Bronchial epithelial cell (primary cell): Measurements from ENCODE around the gene PAQR4. TPM values are rescaled to one million over a fixed set of nuclear protein-coding genes. Genes with fewer than 3 reads are reported as not detected.

Experiments used
- DNase-seq: peaks from one replicate; pipeline ENCODE4 v3.0.0-alpha.2; 2010; ENCODE audit warnings: low read depth
- FAIRE-seq: peaks from 2 replicates; lab custom pipeline; 2011; peaks lifted over from hg19 to GRCh38; lab: Jason Lieb, UNC
- H3K27me3 ChIP-seq: 2 replicates; pipeline ENCODE4 v1.5.1; 2011; ENCODE audit warnings: low read length; ENCODE audit not compliant: control insufficient read depth, insufficient read depth
- H3K36me3 ChIP-seq: 2 replicates; pipeline ENCODE4 v1.5.1; 2011; ENCODE audit warnings: low read length; ENCODE audit not compliant: control insufficient read depth, insufficient read depth
- H3K4me3 ChIP-seq: 2 replicates; pipeline ENCODE4 v1.5.1; 2011; ENCODE audit warnings: mild to moderate bottlenecking, low read depth, low read length, control low read depth
- CTCF ChIP-seq: IDR thresholded peaks from 2 replicates; pipeline ENCODE4 v1.5.1; 2011; ENCODE audit warnings: mild to moderate bottlenecking, moderate library complexity, low read length, control low read depth, inconsistent platforms; ENCODE audit not compliant: insufficient read depth, severe bottlenecking
- total RNA-seq: library from RNA; depleted of rRNA; stranded (reverse); fragments of >200 nt; gene quantifications from 2 replicates; pipeline ENCODE4 v1.2.1, GENCODE V29; 2014

The PAQR4 gene
- total RNA-seq, 1 donor from 2014 or later = 5.3 TPM

GRCh38 chr16:2979669-2980226, 10.6 kb downstream of the PAQR4 start:
- DNase-seq = no peak
- TF ChIP-seq CTCF = no peak
- H3K27me3 ChIP-seq = no peaks in the 10 kb centered on the region
- no peak for FAIRE-seq
- peak overlapping the region; percentile 65 for H3K4me3 ChIP-seq
- no peaks in the 10 kb centered on the region for H3K36me3 ChIP-seq

DNA sequence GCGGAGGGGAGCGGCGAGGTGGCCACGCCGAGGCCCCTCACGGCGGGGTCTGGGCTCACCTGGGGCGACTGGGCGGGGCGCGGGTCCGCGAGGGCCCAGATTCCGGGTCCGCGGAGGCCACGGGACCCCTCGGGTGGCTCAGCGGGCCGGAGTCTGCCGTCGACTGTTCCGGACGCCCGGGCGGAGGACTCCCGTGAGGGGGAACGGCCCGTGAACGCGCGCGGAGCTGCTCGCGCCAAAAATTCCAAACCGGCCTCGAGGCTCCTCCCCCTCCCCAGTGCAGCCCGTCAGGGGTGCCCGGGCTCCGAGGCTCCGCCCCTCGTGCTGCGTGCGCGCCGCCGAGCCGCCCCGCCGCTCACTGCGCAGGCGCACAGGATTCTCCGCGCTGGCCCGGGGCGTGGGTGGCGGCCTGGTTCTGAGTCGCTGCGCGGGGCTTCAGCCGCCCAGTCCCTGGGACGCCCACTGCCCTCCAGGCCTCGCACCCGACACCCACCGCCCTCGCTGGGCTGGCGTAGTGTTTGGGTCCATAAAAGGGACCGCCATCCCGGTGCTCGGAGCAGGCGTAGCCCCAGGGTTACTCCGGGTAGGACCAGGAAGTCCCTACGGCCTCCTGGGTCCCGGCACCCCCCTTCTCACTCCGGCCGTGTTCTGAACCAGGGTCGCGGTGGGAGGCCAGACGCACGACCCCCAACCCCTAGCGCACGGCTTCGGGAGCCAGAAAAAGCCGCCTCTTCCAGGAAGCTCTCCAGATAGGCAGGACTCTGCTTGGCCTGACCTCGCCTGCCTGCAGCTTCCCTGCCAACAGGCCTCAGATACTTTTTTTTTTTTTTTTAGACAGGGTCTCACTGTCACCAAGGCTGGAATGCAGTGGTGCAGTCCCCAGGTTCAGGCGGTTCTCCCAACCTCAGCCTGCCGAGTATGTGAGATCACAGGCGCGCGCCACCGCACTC, 11.4 kb downstream of the PAQR4 start, which contains the start of gene PKMYT1:
PKMYT1 (minus strand) TSS at position 220 of the 950 bp plus-strand sequence. CDS start 789 bp downstream, outside the sequence.
- FAIRE-seq (no peak), DNase-seq (peak; percentile 66)
- Histone ChIP-seq H3K4me3 (peak within 1 kb of the TSS; percentile 65), H3K27me3 (no peaks in the 10 kb centered on the region), H3K36me3 (no peaks in the 10 kb centered on the region)
- TF ChIP-seq CTCF = no peak

DNA sequence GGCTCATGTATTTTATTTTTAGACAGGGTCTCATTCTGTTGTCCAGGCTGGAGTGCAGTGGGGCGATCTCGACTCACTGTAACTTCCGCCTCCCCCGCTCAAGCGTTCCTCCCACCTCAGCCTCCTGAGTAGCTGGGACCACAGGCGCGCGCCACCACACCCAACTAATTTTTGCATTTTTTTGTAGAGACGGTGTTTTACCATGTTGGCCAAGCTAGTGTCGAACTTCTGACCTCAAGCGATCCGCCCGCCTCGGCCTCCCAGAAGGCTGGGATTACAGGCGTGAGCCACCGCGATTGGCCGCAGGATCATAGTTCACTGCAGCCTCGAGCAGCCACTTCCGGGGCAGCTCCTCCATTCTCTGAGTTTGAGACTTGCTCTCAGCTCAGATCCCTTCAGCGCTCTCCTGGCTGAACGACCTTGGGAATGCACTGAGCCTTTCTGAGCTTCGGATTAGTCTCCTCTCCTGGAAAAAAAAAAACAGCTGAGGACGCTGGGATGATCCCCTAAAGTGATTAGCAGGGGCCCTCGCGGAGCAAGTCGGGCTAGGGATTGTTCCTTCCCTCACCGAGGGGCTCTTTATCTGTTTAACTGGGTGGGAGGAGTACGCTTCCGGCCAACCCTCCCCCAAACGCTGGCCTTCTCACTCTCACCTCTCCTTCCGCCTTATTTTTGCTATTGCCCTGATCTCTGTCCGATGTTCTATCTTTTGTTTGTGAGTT, 12.2 kb downstream of the PAQR4 start:
- H3K4me3 ChIP-seq = no peak overlapping the region
- FAIRE-seq (no peak), DNase-seq (no peak)
- H3K27me3 ChIP-seq = no peaks in the 10 kb centered on the region
- TF ChIP-seq CTCF = no peak
- no peaks in the 10 kb centered on the region for H3K36me3 ChIP-seq

- no peaks in the 10 kb centered on the region for H3K36me3 ChIP-seq
- peaks cover 1% of the 10 kb centered on the region for H3K27me3 ChIP-seq
- DNase-seq (no peak), FAIRE-seq (no peak)
- no peak for TF ChIP-seq CTCF
- no peak overlapping the region for H3K4me3 ChIP-seq
These were observed 12.7 kb downstream of the PAQR4 start for GRCh38 chr16:2981899-2982250.

GRCh38 chr16:2982402-2982801, 13.3 kb downstream of the PAQR4 start:
- Histone ChIP-seq H3K27me3 (peaks cover 2% of the 10 kb centered on the region), H3K36me3 (no peaks in the 10 kb centered on the region), H3K4me3 (no peak overlapping the region)
- FAIRE-seq (no peak), DNase-seq (no peak)
- no peak for TF ChIP-seq CTCF
